Astrocyte of the cerebellum (primary cell): ENCODE data around the gene TRAF4.

Experiments used
- DNase-seq: peaks from one replicate; pipeline ENCODE4 v3.0.0-alpha.2; 2011; ENCODE audit warnings: low read depth
- H3K4me3 ChIP-seq: 2 replicates; pipeline ENCODE4 v1.5.1; 2011; ENCODE audit warnings: mild to moderate bottlenecking, low read depth, low read length, moderate library complexity
- in situ Hi-C: cut with HindIII; loops from 2 replicates; pipeline ENCODE4 v1.10.0; 2017; ENCODE audit warnings: low sequenced_read_pairs
- TF ChIP-seq, protein P1 (sequence below): IDR thresholded peaks from 2 replicates; pipeline ENCODE4 v1.5.1; 2012; ENCODE audit warnings: low read length, low read depth, moderate library complexity, mild to moderate bottlenecking; ENCODE audit errors: missing control alignments

Gene TRAF4

DNA sequence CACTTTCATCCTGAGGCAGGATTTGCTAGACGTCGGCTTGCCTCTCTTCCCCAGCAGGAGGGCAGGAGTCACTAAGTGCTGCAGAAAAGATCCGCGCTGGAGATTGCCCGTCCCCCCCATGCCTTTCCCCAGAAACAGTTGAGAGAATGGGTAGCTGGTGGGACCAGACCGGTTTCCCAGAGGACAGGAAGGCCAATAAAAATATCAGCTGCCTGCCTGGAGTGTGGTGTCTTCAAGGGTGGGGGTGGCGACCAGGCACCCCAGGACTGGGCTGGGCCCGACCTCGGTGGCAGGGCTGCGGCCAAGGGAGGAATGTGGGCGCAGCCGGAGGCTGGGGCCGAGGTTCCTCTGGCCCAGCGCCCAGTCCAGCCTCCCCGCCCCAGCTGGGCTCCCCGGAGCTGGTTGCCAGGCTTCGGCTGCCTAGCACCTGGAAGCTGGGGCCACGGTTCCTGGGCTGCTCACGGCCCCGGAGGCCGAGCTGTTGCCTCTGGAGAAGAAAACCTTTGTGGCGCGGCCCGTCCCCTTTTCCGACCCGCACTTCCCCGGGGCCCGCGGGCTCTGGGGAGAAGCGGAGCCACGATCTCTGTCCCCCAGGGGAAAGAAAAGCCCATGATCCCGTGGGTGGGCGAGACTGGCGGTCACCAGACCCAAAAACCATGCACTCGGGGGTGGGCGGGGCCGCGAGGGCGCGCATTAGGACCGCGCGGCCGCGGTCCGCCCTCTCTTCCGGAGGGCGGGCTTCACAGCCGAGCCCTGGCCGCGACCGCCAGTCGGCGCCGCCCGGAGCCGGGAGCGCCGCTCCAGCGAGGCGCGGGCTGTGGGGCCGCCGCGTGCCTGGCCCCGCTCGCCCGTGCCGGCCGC lies at the start of gene TRAF4:
Gene TRAF4 (plus strand): TSS at position 769 of the 861 bp plus-strand sequence. CDS start 102 bp downstream, outside the sequence.
- peak; percentile 70 for DNase-seq
- in situ Hi-C loops, result no loop called here
- TF ChIP-seq, protein P1, sequence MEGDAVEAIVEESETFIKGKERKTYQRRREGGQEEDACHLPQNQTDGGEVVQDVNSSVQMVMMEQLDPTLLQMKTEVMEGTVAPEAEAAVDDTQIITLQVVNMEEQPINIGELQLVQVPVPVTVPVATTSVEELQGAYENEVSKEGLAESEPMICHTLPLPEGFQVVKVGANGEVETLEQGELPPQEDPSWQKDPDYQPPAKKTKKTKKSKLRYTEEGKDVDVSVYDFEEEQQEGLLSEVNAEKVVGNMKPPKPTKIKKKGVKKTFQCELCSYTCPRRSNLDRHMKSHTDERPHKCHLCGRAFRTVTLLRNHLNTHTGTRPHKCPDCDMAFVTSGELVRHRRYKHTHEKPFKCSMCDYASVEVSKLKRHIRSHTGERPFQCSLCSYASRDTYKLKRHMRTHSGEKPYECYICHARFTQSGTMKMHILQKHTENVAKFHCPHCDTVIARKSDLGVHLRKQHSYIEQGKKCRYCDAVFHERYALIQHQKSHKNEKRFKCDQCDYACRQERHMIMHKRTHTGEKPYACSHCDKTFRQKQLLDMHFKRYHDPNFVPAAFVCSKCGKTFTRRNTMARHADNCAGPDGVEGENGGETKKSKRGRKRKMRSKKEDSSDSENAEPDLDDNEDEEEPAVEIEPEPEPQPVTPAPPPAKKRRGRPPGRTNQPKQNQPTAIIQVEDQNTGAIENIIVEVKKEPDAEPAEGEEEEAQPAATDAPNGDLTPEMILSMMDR, result no peak
- peak within 1 kb of the TSS; percentile 65 for H3K4me3 ChIP-seq

DNA sequence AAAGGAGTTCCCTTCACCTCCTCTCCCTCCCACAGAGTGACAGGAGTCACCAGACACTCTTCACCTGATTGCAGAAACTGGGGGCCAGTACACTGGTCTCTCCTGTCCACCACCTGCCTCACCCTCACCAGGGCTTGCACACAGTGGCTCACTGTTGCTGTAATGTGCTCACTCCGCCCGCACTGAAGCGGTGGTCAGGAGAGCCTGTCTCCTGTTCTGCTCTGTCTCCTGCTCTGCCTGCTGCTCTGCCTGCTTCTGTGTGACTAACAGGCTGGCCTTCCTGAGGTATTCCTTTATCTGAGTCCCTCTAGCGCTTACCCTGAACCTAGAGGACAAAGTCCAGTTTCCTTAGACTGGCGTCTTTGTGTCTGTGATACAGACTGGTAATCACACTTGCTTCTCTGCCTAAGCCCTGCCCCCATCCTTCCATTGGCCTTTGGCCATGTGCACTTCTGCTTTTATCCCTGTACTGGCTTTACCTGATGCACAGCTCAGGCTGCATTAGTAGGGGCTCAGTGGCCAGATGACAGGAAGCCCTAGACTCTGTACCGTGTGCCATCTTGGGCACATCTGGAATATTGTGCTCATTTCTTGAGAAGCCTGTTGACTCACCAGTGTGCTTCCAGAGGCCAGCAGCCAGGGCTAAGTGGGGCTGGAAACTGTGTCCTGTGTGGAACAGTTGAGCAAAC lies 45.4 kb upstream of the TRAF4 start:
- in situ Hi-C loops, result no loop called here
- H3K4me3 ChIP-seq, result no peak overlapping the region
- TF ChIP-seq, protein P1, result no peak
- DNase-seq, result no peak

GRCh38 chr17:28700278-28700677 lies 43.5 kb upstream of the TRAF4 start:
- in situ Hi-C loops, result no loop called here
- DNase-seq, result no peak
- TF ChIP-seq, protein P1, result no peak
- no peak overlapping the region for H3K4me3 ChIP-seq

DNA sequence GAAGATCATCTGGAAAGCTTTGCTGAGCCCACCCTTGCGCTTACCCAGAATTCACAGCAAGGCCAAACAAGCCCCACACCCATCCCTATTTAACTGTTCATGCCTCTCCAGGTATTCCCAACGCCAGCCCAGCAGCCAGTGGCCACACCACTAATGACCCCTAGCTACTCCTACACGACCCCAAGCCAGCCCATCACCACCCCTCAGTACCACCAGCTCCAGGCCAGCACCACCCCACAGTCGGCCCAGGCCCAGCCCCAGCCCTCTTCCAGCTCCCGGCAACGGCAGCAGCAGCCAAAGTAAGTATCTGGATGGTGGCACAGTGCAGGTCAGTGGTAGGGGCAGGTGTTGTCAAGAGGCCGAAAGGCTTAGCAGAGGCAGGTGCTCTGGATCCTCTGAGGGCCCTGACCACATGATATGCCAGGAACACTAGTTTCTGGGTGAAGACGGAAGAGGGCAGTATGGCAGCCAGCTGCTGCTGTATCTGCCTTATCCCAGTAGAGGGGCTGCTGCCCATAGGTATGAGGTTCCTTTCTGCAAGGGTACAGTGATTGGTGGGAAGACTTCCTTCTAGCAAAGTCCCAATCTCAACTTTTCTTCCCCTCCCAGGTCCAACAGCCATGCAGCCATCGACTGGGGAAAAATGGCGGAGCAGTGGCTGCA lies 42.9 kb upstream of the TRAF4 start:
- TF ChIP-seq, protein P1, result no peak
- DNase-seq, result no peak
- no peak overlapping the region for H3K4me3 ChIP-seq
- in situ Hi-C loops, result no loop called here

GRCh38 chr17:28702026-28702751 lies 41.6 kb upstream of the TRAF4 start:
- DNase-seq, result no peak
- TF ChIP-seq, protein P1, result no peak
- no peak overlapping the region for H3K4me3 ChIP-seq
- in situ Hi-C loops, result no loop called here

DNA sequence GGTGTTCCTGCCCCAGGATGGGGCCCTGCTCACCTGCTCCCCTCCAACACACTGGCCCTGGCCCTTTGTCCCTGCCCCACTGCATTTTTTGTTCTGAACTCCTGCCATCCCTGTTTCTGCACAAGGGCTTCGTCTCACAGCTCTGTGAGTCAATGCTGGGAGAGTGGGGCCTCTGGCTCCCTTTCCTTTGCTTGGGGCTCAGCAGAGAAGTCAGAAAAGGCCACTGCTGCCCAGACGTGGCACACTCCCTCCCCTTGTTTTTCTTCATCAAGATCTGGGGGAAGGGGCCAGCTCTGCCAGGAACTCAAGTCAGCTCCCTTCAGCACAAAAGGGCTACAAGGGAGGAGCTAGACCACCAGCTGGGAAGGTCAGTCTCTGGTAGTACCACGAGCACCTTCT lies 41.1 kb upstream of the TRAF4 start:
- TF ChIP-seq, protein P1, result no peak
- in situ Hi-C loops, result no loop called here
- no peak overlapping the region for H3K4me3 ChIP-seq
- no peak for DNase-seq
